Activated CD4-positive, alpha-beta T cell treated with anti-CD3 and anti-CD28 coated beads, Interleukin-2, amount 10 ng/mL, durations not matched to agents 7 days and 5 days (primary cell): ENCODE data around the gene ARHGAP5. TPM values are rescaled to one million over a fixed set of nuclear protein-coding genes. Genes with fewer than 3 reads are reported as not detected.

Experiments used
- CTCF ChIA-PET: fragments of 350-600 bp; sonication (Branson Sonifier 250); formaldehyde crosslinking; loops from one replicate; lab custom pipeline; 2021; ENCODE audit warnings: antibody characterized with exemption; lab: Charles Lee
- POLR2A ChIA-PET: fragments of 350-600 bp; sonication (Branson Sonifier 250); formaldehyde crosslinking; loops from one replicate; lab custom pipeline; 2021; ENCODE audit warnings: antibody characterized with exemption; lab: Charles Lee
- DNase-seq: peaks from one replicate; pipeline ENCODE4 v3.0.0-alpha.2; 2020
- H3K27ac Mint-ChIP-seq: one replicate; pipeline ENCODE4 v1.8.0; 2021; ENCODE audit warnings: mild to moderate bottlenecking, moderate library complexity, mixed read lengths
- H3K27me3 Mint-ChIP-seq: one replicate; pipeline ENCODE4 v1.8.0; 2021; ENCODE audit warnings: mixed read lengths
- H3K36me3 Mint-ChIP-seq: one replicate; pipeline ENCODE4 v1.8.0; 2021; ENCODE audit warnings: low read depth, mixed read lengths
- H3K4me1 Mint-ChIP-seq: one replicate; pipeline ENCODE4 v1.8.0; 2021; ENCODE audit warnings: mixed read lengths
- H3K4me3 Mint-ChIP-seq: one replicate; pipeline ENCODE4 v1.8.0; 2021; ENCODE audit warnings: mild to moderate bottlenecking, moderate library complexity, mixed read lengths
- H3K9me3 Mint-ChIP-seq: one replicate; pipeline ENCODE4 v1.8.0; 2021; ENCODE audit warnings: mixed read lengths
- total RNA-seq, 2 experiments: library from RNA; stranded (reverse); gene quantifications; one replicate each; pipeline ENCODE4 v1.2.3, GENCODE V29; 2021

The ARHGAP5 gene
- 10 to 100 TPM; 35.7 to 38.6 TPM for total RNA-seq

GRCh38 chr14:32077081-32078022, at the start of gene ARHGAP5:
ARHGAP5 (plus strand) TSS chr14:32077304; CDS start chr14:32090670, 13,366 bp downstream.
- no peaks in the 10 kb centered on the region for H3K9me3 Mint-ChIP-seq

GRCh38 chr14:32028599-32028998, 48.5 kb upstream of the ARHGAP5 start:
- ChIA-PET POLR2A (no interaction called here), CTCF (no interaction called here)
- Mint-ChIP-seq H3K27ac (no peak overlapping the region), H3K4me3 (no peak overlapping the region), H3K36me3 (no peaks in the 10 kb centered on the region), H3K27me3 (peaks cover 3% of the 10 kb centered on the region), H3K9me3 (no peaks in the 10 kb centered on the region), H3K4me1 (no peaks in the 10 kb centered on the region)
- no peak for DNase-seq

More at GRCh38 chr14:32077081-32078022, at the start of gene ARHGAP5:
- DNase-seq, result peak; percentile 51
- Mint-ChIP-seq H3K27me3 (peaks cover 10% of the 10 kb centered on the region), H3K27ac (peak within 1 kb of the TSS; percentile 98), H3K36me3 (peaks cover 2% of the 10 kb centered on the region), H3K4me1 (peaks cover 30% of the 10 kb centered on the region), H3K4me3 (peak within 1 kb of the TSS; percentile 87)
- CTCF ChIA-PET, result interaction anchor here (0.7 to 0.9 kb wide), 2 partner anchors 120 to 145 kb away, joined by 3 read pairs; no protein-coding TSS in a partner anchor
- POLR2A ChIA-PET, result interaction anchor here (0.6 to 0.8 kb wide), 2 partner anchors 62 to 393 kb away, joined by 3 to 4 read pairs; no protein-coding TSS in a partner anchor

- Mint-ChIP-seq H3K27ac (no peak overlapping the region), H3K4me3 (no peak overlapping the region), H3K27me3 (peaks cover 3% of the 10 kb centered on the region), H3K36me3 (no peaks in the 10 kb centered on the region), H3K9me3 (no peaks in the 10 kb centered on the region), H3K4me1 (no peaks in the 10 kb centered on the region)
- POLR2A ChIA-PET, result no interaction called here
- CTCF ChIA-PET, result interaction anchor here (0.6 kb wide), 1 partner anchor 22 kb away, joined by 3 read pairs; no protein-coding TSS in a partner anchor
- DNase-seq, result no peak
Measured at GRCh38 chr14:32033543-32033942, 43.6 kb upstream of the ARHGAP5 start.

GRCh38 chr14:32038876-32039275, 38.2 kb upstream of the ARHGAP5 start:
- no peak for DNase-seq
- CTCF ChIA-PET, result no interaction called here
- Mint-ChIP-seq H3K36me3 (no peaks in the 10 kb centered on the region), H3K27ac (no peak overlapping the region), H3K9me3 (no peaks in the 10 kb centered on the region), H3K4me3 (no peak overlapping the region), H3K27me3 (peaks cover 17% of the 10 kb centered on the region), H3K4me1 (peaks cover 3% of the 10 kb centered on the region)
- POLR2A ChIA-PET, result no interaction called here

- CTCF ChIA-PET, result no interaction called here
- peaks cover 20% of the 10 kb centered on the region for H3K27me3 Mint-ChIP-seq
- POLR2A ChIA-PET, result no interaction called here
- H3K27ac Mint-ChIP-seq, result no peak overlapping the region
- no peak for DNase-seq
- no peaks in the 10 kb centered on the region for H3K9me3 Mint-ChIP-seq
- H3K4me1 Mint-ChIP-seq, result peaks cover 5% of the 10 kb centered on the region
- H3K4me3 Mint-ChIP-seq, result no peak overlapping the region
- no peaks in the 10 kb centered on the region for H3K36me3 Mint-ChIP-seq
Measured at GRCh38 chr14:32039401-32040030, 37.6 kb upstream of the ARHGAP5 start.

GRCh38 chr14:32043624-32044023, 33.5 kb upstream of the ARHGAP5 start:
- Mint-ChIP-seq H3K36me3 (no peaks in the 10 kb centered on the region), H3K27me3 (peaks cover 18% of the 10 kb centered on the region), H3K4me1 (peaks cover 5% of the 10 kb centered on the region), H3K9me3 (no peaks in the 10 kb centered on the region), H3K27ac (no peak overlapping the region), H3K4me3 (no peak overlapping the region)
- CTCF ChIA-PET, result no interaction called here
- POLR2A ChIA-PET, result no interaction called here
- no peak for DNase-seq

- peaks cover 18% of the 10 kb centered on the region for H3K27me3 Mint-ChIP-seq
- no peaks in the 10 kb centered on the region for H3K9me3 Mint-ChIP-seq
- H3K36me3 Mint-ChIP-seq, result no peaks in the 10 kb centered on the region
- H3K4me3 Mint-ChIP-seq, result no peak overlapping the region
- POLR2A ChIA-PET, result no interaction called here
- CTCF ChIA-PET, result interaction anchor here (0.6 kb wide), 1 partner anchor 20 kb away, joined by 3 read pairs; no protein-coding TSS in a partner anchor
- no peak overlapping the region for H3K27ac Mint-ChIP-seq
- no peak for DNase-seq
- peaks cover 5% of the 10 kb centered on the region for H3K4me1 Mint-ChIP-seq
Measured at GRCh38 chr14:32044454-32044853, 32.6 kb upstream of the ARHGAP5 start.

- ChIA-PET CTCF (interaction anchor here (0.6 kb wide), 1 partner anchor 64 kb away, joined by 3 read pairs; no protein-coding TSS in a partner anchor), POLR2A (no interaction called here)
- no peak for DNase-seq
- H3K27ac Mint-ChIP-seq, result no peak overlapping the region
- no peaks in the 10 kb centered on the region for H3K36me3 Mint-ChIP-seq
- no peak overlapping the region for H3K4me3 Mint-ChIP-seq
- H3K4me1 Mint-ChIP-seq, result peaks cover 5% of the 10 kb centered on the region
- no peaks in the 10 kb centered on the region for H3K9me3 Mint-ChIP-seq
- H3K27me3 Mint-ChIP-seq, result peaks cover 10% of the 10 kb centered on the region
Measured at GRCh38 chr14:32047791-32048190, 29.3 kb upstream of the ARHGAP5 start.

GRCh38 chr14:32049361-32050088, 27.6 kb upstream of the ARHGAP5 start:
- Mint-ChIP-seq H3K4me1 (no peaks in the 10 kb centered on the region), H3K4me3 (no peak overlapping the region), H3K36me3 (no peaks in the 10 kb centered on the region), H3K9me3 (no peaks in the 10 kb centered on the region), H3K27me3 (peaks cover under 1% of the 10 kb centered on the region), H3K27ac (no peak overlapping the region)
- ChIA-PET CTCF (interaction anchor here (0.6 kb wide), 1 partner anchor 1383 kb away, joined by 3 read pairs; no protein-coding TSS in a partner anchor), POLR2A (no interaction called here)
- DNase-seq, result no peak

GRCh38 chr14:32050878-32051277, 26.2 kb upstream of the ARHGAP5 start:
- POLR2A ChIA-PET, result no interaction called here
- CTCF ChIA-PET, result interaction anchor here (1.8 kb wide), 1 partner anchor 9 kb away, joined by 5 read pairs; no protein-coding TSS in a partner anchor
- Mint-ChIP-seq H3K36me3 (no peaks in the 10 kb centered on the region), H3K27me3 (no peaks in the 10 kb centered on the region), H3K9me3 (no peaks in the 10 kb centered on the region), H3K4me1 (no peaks in the 10 kb centered on the region), H3K27ac (no peak overlapping the region), H3K4me3 (no peak overlapping the region)
- DNase-seq, result no peak

- H3K36me3 Mint-ChIP-seq, result no peaks in the 10 kb centered on the region
- CTCF ChIA-PET, result no interaction called here
- no peaks in the 10 kb centered on the region for H3K4me1 Mint-ChIP-seq
- H3K4me3 Mint-ChIP-seq, result no peak overlapping the region
- H3K27me3 Mint-ChIP-seq, result peaks cover 4% of the 10 kb centered on the region
- DNase-seq, result no peak
- no peak overlapping the region for H3K27ac Mint-ChIP-seq
- no peaks in the 10 kb centered on the region for H3K9me3 Mint-ChIP-seq
- POLR2A ChIA-PET, result no interaction called here
Measured at GRCh38 chr14:32054536-32054935, 22.6 kb upstream of the ARHGAP5 start.

- ChIA-PET POLR2A (no interaction called here), CTCF (no interaction called here)
- no peak for DNase-seq
- Mint-ChIP-seq H3K9me3 (no peaks in the 10 kb centered on the region), H3K4me3 (no peak overlapping the region), H3K4me1 (no peaks in the 10 kb centered on the region), H3K27ac (no peak overlapping the region), H3K36me3 (no peaks in the 10 kb centered on the region), H3K27me3 (peaks cover 4% of the 10 kb centered on the region)
Measured at GRCh38 chr14:32055175-32055574, 21.9 kb upstream of the ARHGAP5 start.
